HG03457 (cell line): ENCODE results near the gene RFLNA.

ENCODE experiments used
- ATAC-seq: cut with Tn5 transposase; IDR thresholded peaks from one replicate; pipeline ENCODE4 v1.9.1; 2021; ENCODE audit warnings: moderate number of reproducible peaks; ENCODE audit not compliant: unreplicated experiment

The RFLNA gene

GRCh38 chr12:124302807-124303578 lies 8.1 kb downstream of the RFLNA start:
- ATAC-seq = no peak

GRCh38 chr12:124303579-124304313 lies 8.9 kb downstream of the RFLNA start:
- ATAC-seq = no peak

- ATAC-seq = no peak
These were observed 9.5 kb downstream of the RFLNA start for GRCh38 chr12:124304314-124304790.

- no peak for ATAC-seq
These were observed 10.2 kb downstream of the RFLNA start for GRCh38 chr12:124305136-124305535.

GRCh38 chr12:124305776-124306685 lies 11.1 kb downstream of the RFLNA start:
- no peak for ATAC-seq

- no peak for ATAC-seq
These were observed 12.0 kb downstream of the RFLNA start for GRCh38 chr12:124306686-124307555.

GRCh38 chr12:124307556-124307825 lies 12.6 kb downstream of the RFLNA start:
- ATAC-seq = no peak

- no peak for ATAC-seq
These were observed 13.8 kb downstream of the RFLNA start for GRCh38 chr12:124308741-124309140.

GRCh38 chr12:124309231-124309630 lies 14.3 kb downstream of the RFLNA start:
- ATAC-seq = no peak

GRCh38 chr12:124309744-124310143 lies 14.9 kb downstream of the RFLNA start:
- no peak for ATAC-seq

- no peak for ATAC-seq
These were observed 15.3 kb downstream of the RFLNA start for GRCh38 chr12:124310178-124310577.

GRCh38 chr12:124310785-124311184 lies 15.9 kb downstream of the RFLNA start:
- no peak for ATAC-seq

- ATAC-seq = no peak
These were observed 16.6 kb downstream of the RFLNA start for GRCh38 chr12:124311292-124312109.

- ATAC-seq = no peak
These were observed 17.7 kb downstream of the RFLNA start for GRCh38 chr12:124312601-124313000.

GRCh38 chr12:124314207-124314606 lies 19.3 kb downstream of the RFLNA start:
- no peak for ATAC-seq

GRCh38 chr12:124314766-124315165 lies 19.9 kb downstream of the RFLNA start:
- ATAC-seq = no peak

- ATAC-seq = no peak
These were observed 20.6 kb downstream of the RFLNA start for GRCh38 chr12:124315372-124316044.

GRCh38 chr12:124316257-124316900 lies 21.5 kb downstream of the RFLNA start:
- ATAC-seq = no peak

- no peak for ATAC-seq
These were observed 22.5 kb downstream of the RFLNA start for GRCh38 chr12:124317400-124317799.
